GM21515 (cell line): ENCODE results near the gene SLAMF9.

Source experiments
- ATAC-seq: cut with Tn5 transposase; IDR thresholded peaks from one replicate; pipeline ENCODE4 v1.9.1; 2021; ENCODE audit not compliant: unreplicated experiment

The SLAMF9 gene

GRCh38 chr1:159953536-159954515 is at the start of gene SLAMF9:
SLAMF9 (minus strand) TSS chr1:159954237; CDS start chr1:159954137, 100 bp downstream.
- no peak for ATAC-seq

GRCh38 chr1:160001440-160001839 is 47.4 kb upstream of the SLAMF9 start:
- no peak for ATAC-seq

GRCh38 chr1:159999204-159999603 is 45.2 kb upstream of the SLAMF9 start:
- no peak for ATAC-seq

GRCh38 chr1:159996653-159997052 is 42.6 kb upstream of the SLAMF9 start:
- ATAC-seq: no peak

GRCh38 chr1:159994896-159995295 is 40.9 kb upstream of the SLAMF9 start:
- ATAC-seq: no peak

- no peak for ATAC-seq
These were observed 39.9 kb upstream of the SLAMF9 start for GRCh38 chr1:159993911-159994310.

GRCh38 chr1:159992161-159992560 is 38.1 kb upstream of the SLAMF9 start:
- no peak for ATAC-seq

- ATAC-seq: no peak
These were observed 37.5 kb upstream of the SLAMF9 start for GRCh38 chr1:159991513-159991912.

- no peak for ATAC-seq
These were observed 36.0 kb upstream of the SLAMF9 start for GRCh38 chr1:159990005-159990404.

GRCh38 chr1:159989581-159989980 is 35.5 kb upstream of the SLAMF9 start:
- ATAC-seq: no peak

GRCh38 chr1:159988006-159988405 is 34.0 kb upstream of the SLAMF9 start:
- ATAC-seq: no peak

- ATAC-seq: no peak
These were observed 33.1 kb upstream of the SLAMF9 start for GRCh38 chr1:159987186-159987585.

- ATAC-seq: no peak
These were observed 32.5 kb upstream of the SLAMF9 start for GRCh38 chr1:159986531-159986930.

GRCh38 chr1:159986093-159986492 is 32.1 kb upstream of the SLAMF9 start:
- no peak for ATAC-seq

- ATAC-seq: no peak
These were observed 31.4 kb upstream of the SLAMF9 start for GRCh38 chr1:159985473-159985872.

GRCh38 chr1:159983681-159984080 is 29.6 kb upstream of the SLAMF9 start:
- no peak for ATAC-seq

GRCh38 chr1:159982280-159982679 is 28.2 kb upstream of the SLAMF9 start:
- no peak for ATAC-seq

- ATAC-seq: no peak
These were observed 27.5 kb upstream of the SLAMF9 start for GRCh38 chr1:159981351-159982055.

- ATAC-seq: no peak
These were observed 26.7 kb upstream of the SLAMF9 start for GRCh38 chr1:159980786-159981185.

- ATAC-seq: no peak
These were observed 26.0 kb upstream of the SLAMF9 start for GRCh38 chr1:159980076-159980475.

GRCh38 chr1:159979257-159979656 is 25.2 kb upstream of the SLAMF9 start:
- ATAC-seq: no peak

- no peak for ATAC-seq
These were observed 24.0 kb upstream of the SLAMF9 start for GRCh38 chr1:159978107-159978398.
